ENCODE measurements around the gene AGAP1. TPM values are rescaled to one million over a fixed set of nuclear protein-coding genes. Genes with fewer than 3 reads are reported as not detected.

AGAP1 gene
- total RNA-seq, 1 donor from 2014 or later, result 20.4 TPM

DNA sequence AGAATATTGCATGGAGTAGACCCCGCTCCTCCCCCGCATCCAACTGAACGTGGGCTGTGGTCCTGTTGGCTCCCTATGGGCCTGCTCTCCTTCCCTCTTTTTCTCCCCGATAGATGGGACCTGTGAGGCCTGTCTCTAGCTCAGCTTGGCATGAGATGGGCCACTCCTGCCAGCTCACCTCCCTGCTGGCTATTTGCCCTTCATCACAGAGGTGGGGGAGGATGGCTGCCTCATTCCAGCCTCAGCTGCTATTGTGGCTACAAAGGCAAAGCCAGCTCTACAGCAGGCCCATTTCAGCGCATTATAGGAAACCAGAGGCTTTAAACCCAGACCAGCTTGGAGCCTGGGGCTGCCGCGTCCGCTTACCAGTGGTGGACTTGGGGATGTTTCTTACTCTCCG lies 360.4 kb downstream of the AGAP1 start:
- no peaks in the 10 kb centered on the region for H3K79me2 ChIP-seq (ENCODE audit: low read depth)
- no peaks in the 10 kb centered on the region for H3K27me3 ChIP-seq
- H3K36me3 Mint-ChIP-seq, result peaks cover 14% of the 10 kb centered on the region
- H3K27me3 Mint-ChIP-seq (ENCODE audit: insufficient read depth, low read depth), result peaks cover 8% of the 10 kb centered on the region
- peaks cover 53% of the 10 kb centered on the region for H4K20me1 ChIP-seq (ENCODE audit: low read depth)
- no peak overlapping the region for H3K4me3 Mint-ChIP-seq
- TF ChIP-seq, protein P1, sequence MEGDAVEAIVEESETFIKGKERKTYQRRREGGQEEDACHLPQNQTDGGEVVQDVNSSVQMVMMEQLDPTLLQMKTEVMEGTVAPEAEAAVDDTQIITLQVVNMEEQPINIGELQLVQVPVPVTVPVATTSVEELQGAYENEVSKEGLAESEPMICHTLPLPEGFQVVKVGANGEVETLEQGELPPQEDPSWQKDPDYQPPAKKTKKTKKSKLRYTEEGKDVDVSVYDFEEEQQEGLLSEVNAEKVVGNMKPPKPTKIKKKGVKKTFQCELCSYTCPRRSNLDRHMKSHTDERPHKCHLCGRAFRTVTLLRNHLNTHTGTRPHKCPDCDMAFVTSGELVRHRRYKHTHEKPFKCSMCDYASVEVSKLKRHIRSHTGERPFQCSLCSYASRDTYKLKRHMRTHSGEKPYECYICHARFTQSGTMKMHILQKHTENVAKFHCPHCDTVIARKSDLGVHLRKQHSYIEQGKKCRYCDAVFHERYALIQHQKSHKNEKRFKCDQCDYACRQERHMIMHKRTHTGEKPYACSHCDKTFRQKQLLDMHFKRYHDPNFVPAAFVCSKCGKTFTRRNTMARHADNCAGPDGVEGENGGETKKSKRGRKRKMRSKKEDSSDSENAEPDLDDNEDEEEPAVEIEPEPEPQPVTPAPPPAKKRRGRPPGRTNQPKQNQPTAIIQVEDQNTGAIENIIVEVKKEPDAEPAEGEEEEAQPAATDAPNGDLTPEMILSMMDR (IDR thresholded peaks at IDR 0.05), result no peak
- TF ChIP-seq EZH2phosphoT487 (IDR thresholded peaks at IDR 0.05) (no peak), EZH2 (IDR thresholded peaks at IDR 0.05) (no peak)
- no peaks in the 10 kb centered on the region for H3K36me3 ChIP-seq
- no peak overlapping the region for H3K27ac ChIP-seq
- no peak for DNase-seq (ENCODE audit: low spot score)
- no peak overlapping the region for H2AFZ ChIP-seq (replicated peaks)
- no peak overlapping the region for H3K4me2 ChIP-seq
- peaks cover 56% of the 10 kb centered on the region for H3K4me1 Mint-ChIP-seq
- H3K9me3 Mint-ChIP-seq, result no peaks in the 10 kb centered on the region
- H3K4me1 ChIP-seq, result peaks cover 27% of the 10 kb centered on the region
- H3K27ac Mint-ChIP-seq, result no peak overlapping the region
- no peak overlapping the region for H3K4me3 ChIP-seq
- peaks cover 17% of the 10 kb centered on the region for H3F3A ChIP-seq (ENCODE audit: low read depth)
- no peaks in the 10 kb centered on the region for H3K9me3 ChIP-seq (ENCODE audit: low read depth)
- H3K9ac ChIP-seq, result no peak overlapping the region

DNA sequence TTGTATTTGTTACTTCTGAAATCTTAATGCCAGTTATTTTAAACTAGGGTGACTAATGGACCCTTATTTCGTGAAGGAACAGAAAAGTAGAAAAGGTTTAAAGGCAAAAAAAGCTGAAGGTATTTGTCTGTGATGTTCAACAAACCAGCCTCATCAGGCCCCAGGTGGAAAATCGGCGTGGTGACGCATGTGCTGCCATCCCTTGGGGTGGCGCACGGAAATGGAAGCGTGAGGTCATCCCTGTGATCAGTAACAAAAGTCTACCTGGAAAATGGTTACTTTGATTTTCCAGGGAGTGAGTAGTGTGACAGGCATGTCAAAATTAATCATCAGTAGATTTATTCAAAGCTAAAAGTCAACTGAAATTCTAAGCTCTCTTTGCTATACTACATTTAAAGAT lies 361.2 kb downstream of the AGAP1 start:
- Histone ChIP-seq H3K4me3 (no peak overlapping the region), H3F3A (ENCODE audit: low read depth) (peaks cover 17% of the 10 kb centered on the region), H3K9ac (no peak overlapping the region), H3K36me3 (no peaks in the 10 kb centered on the region), H3K4me1 (peaks cover 34% of the 10 kb centered on the region), H3K4me2 (no peak overlapping the region), H4K20me1 (ENCODE audit: low read depth) (peaks cover 49% of the 10 kb centered on the region), H3K79me2 (ENCODE audit: low read depth) (no peaks in the 10 kb centered on the region), H2AFZ (replicated peaks) (no peak overlapping the region), H3K27me3 (no peaks in the 10 kb centered on the region), H3K9me3 (ENCODE audit: low read depth) (no peaks in the 10 kb centered on the region), H3K27ac (no peak overlapping the region)
- Mint-ChIP-seq H3K4me3 (no peak overlapping the region), H3K27ac (no peak overlapping the region), H3K36me3 (peaks cover 14% of the 10 kb centered on the region), H3K27me3 (ENCODE audit: insufficient read depth, low read depth) (peaks cover 6% of the 10 kb centered on the region), H3K9me3 (no peaks in the 10 kb centered on the region), H3K4me1 (peaks cover 63% of the 10 kb centered on the region)
- DNase-seq (ENCODE audit: low spot score), result no peak
- no peak for TF ChIP-seq EZH2 (IDR thresholded peaks at IDR 0.05)
- TF ChIP-seq, protein P1 (IDR thresholded peaks at IDR 0.05), result no peak
- no peak for TF ChIP-seq EZH2phosphoT487 (IDR thresholded peaks at IDR 0.05)

DNA sequence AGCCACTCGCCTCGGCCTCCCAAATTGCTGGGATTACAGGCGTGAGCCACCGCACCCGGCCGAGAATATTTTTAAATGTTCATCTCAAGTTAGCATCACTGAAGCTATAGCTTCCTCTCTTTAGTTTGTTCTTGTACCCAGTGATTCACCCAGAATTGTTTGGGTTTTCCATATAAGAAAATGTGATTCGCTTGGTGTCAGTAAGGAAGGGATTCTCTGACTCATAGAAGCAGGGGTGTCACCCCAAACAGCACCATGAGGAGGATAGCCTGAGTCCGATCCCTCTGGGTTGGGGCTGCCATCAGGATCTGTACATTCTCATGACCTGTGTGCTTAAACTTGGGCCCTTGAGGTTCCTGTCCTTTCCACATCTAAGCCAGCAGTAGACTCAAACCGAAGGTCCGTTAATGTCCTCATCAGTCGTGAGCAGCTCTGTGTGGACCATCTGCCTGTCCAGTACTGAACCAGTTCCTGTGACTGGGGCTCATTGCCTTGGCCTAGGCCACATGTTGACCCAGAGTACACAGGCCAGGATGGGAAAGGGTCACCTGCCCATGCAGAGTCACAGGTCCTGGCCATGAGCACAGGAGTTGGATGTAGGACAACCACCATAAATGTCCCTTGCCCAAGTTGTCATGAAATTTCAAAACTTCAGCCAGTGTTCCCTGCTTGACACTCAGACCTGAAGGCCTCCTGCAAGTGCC lies 362.5 kb downstream of the AGAP1 start:
- H3K9me3 ChIP-seq (ENCODE audit: low read depth), result no peaks in the 10 kb centered on the region
- H2AFZ ChIP-seq (replicated peaks), result no peak overlapping the region
- peaks cover 17% of the 10 kb centered on the region for H3F3A ChIP-seq (ENCODE audit: low read depth)
- no peak overlapping the region for H3K27ac ChIP-seq
- DNase-seq (ENCODE audit: low spot score), result no peak
- peaks cover 59% of the 10 kb centered on the region for H3K4me1 Mint-ChIP-seq
- no peak overlapping the region for H3K27ac Mint-ChIP-seq
- H3K4me2 ChIP-seq, result no peak overlapping the region
- H3K27me3 Mint-ChIP-seq (ENCODE audit: insufficient read depth, low read depth), result no peaks in the 10 kb centered on the region
- no peaks in the 10 kb centered on the region for H3K9me3 Mint-ChIP-seq
- H3K4me1 ChIP-seq, result peaks cover 34% of the 10 kb centered on the region
- H3K79me2 ChIP-seq (ENCODE audit: low read depth), result no peaks in the 10 kb centered on the region
- H3K4me3 Mint-ChIP-seq, result no peak overlapping the region
- peaks cover 36% of the 10 kb centered on the region for H4K20me1 ChIP-seq (ENCODE audit: low read depth)
- H3K36me3 ChIP-seq, result no peaks in the 10 kb centered on the region
- H3K36me3 Mint-ChIP-seq, result peaks cover 9% of the 10 kb centered on the region
- no peak overlapping the region for H3K4me3 ChIP-seq
- H3K9ac ChIP-seq, result no peak overlapping the region
- TF ChIP-seq EZH2phosphoT487 (IDR thresholded peaks at IDR 0.05) (no peak), EZH2 (IDR thresholded peaks at IDR 0.05) (no peak)
- TF ChIP-seq, protein P1 (IDR thresholded peaks at IDR 0.05), result no peak
- no peaks in the 10 kb centered on the region for H3K27me3 ChIP-seq

Data from neural progenitor cell (in vitro differentiated cells).